Lower leg skin (tissue), 3 donors: ENCODE measurements around the gene ARID1B.

ENCODE experiments used
- CTCF ChIP-seq, 3 donors: fragments of 450-650 bp; IDR thresholded peaks; one replicate each; pipeline ENCODE4 v1.5.1; 2016; ENCODE audit warnings: antibody characterized with exemption in 3 of 3, mild to moderate bottlenecking in 3 of 3, moderate library complexity in 2 of 3
- POLR2A ChIP-seq, 2 donors: fragments of 450-650 bp; IDR thresholded peaks; one replicate each; pipeline ENCODE4 v1.6.1; 2016 to 2017; ENCODE audit warnings: antibody characterized with exemption in 2 of 2, mild to moderate bottlenecking in 1 of 2, moderate library complexity in 1 of 2

GRCh38 chr6:156890627-156891314 is 113.6 kb downstream of the ARID1B start:
- TF ChIP-seq CTCF (IDR thresholded peaks at IDR 0.05), result no peak
- TF ChIP-seq POLR2A (IDR thresholded peaks at IDR 0.05), result no peak
